HEK293T (cell line): Measurements from ENCODE around the gene SPDL1.

Experiments
- ARNT ChIP-seq: fragments of 450-650 bp; IDR thresholded peaks from 2 replicates; pipeline ENCODE4 v1.6.1; 2017; ENCODE audit warnings: mild to moderate bottlenecking
- FOXA1 ChIP-seq: fragments of 450-650 bp; IDR thresholded peaks from 2 replicates; pipeline ENCODE4 v1.6.1; 2016; ENCODE audit warnings: mild to moderate bottlenecking
- FOXK2 ChIP-seq: fragments of 450-650 bp; IDR thresholded peaks from 2 replicates; pipeline ENCODE4 v1.6.1; 2016; ENCODE audit warnings: mild to moderate bottlenecking
- FOXM1 ChIP-seq: fragments of 450-650 bp; IDR thresholded peaks from 2 replicates; pipeline ENCODE4 v1.6.1; 2017; ENCODE audit warnings: mild to moderate bottlenecking, borderline replicate concordance
- L3MBTL2 ChIP-seq: fragments of 450-650 bp; conservative IDR thresholded peaks from 2 replicates; pipeline ENCODE4 v1.6.1; 2016; ENCODE audit warnings: mild to moderate bottlenecking
- LEF1 ChIP-seq: fragments of 450-650 bp; IDR thresholded peaks from 2 replicates; pipeline ENCODE4 v1.6.1; 2017; ENCODE audit warnings: mild to moderate bottlenecking, borderline replicate concordance
- PKNOX1 ChIP-seq: fragments of 450-650 bp; IDR thresholded peaks from 2 replicates; pipeline ENCODE4 v1.6.1; 2016
- SUZ12 ChIP-seq: fragments of 450-650 bp; IDR thresholded peaks from 2 replicates; pipeline ENCODE4 v1.6.1; 2016; ENCODE audit warnings: mild to moderate bottlenecking
- ZNF384 ChIP-seq: fragments of 450-650 bp; IDR thresholded peaks from 2 replicates; pipeline ENCODE4 v1.6.1; 2016

GRCh38 chr5:169602535-169602934, 19.0 kb downstream of the SPDL1 start:
- TF ChIP-seq SUZ12 = no peak
- TF ChIP-seq ZNF384 = no peak
- no peak for TF ChIP-seq ARNT
- no peak for TF ChIP-seq FOXA1
- TF ChIP-seq FOXM1 = no peak
- no peak for TF ChIP-seq PKNOX1
- TF ChIP-seq FOXK2 = no peak
- TF ChIP-seq LEF1 = no peak
- no peak for TF ChIP-seq L3MBTL2
